HCT116 (cell line): Measurements from ENCODE around the gene TBX4. TPM values are rescaled to one million over a fixed set of nuclear protein-coding genes. Genes with fewer than 3 reads are reported as not detected.

Experiments used
- ATAC-seq: fragments of 200-7000 bp; cut with Tn5 transposase; 2 replicates; pipeline ENCODE4 v1.9.1; 2020; ENCODE audit warnings: mild to moderate bottlenecking, moderate library complexity
- BruUV-seq: library from RNA; stranded (reverse); fragments of 400-500 nt; replicated peaks from 2 replicates; lab custom pipeline; 2021; lab: Mats Ljungman, UMichigan
- CTCF ChIA-PET: fragments of 300-600 bp; sonication (Branson Sonifier 250); formaldehyde crosslinking; loops from one replicate; lab custom pipeline; 2021; ENCODE audit warnings: antibody characterized with exemption; lab: Charles Lee
- POLR2A ChIA-PET: fragments of 300-600, 350-600 bp; sonication (Branson Sonifier 250); formaldehyde crosslinking; loops from one replicate; lab custom pipeline; 2021; ENCODE audit warnings: antibody characterized with exemption; lab: Charles Lee
- RAD21 ChIA-PET, 2 experiments: fragments of 300-600 bp; sonication (Branson Sonifier 250); formaldehyde crosslinking; loops; one replicate each; lab custom pipeline; 2023; ENCODE audit warnings: low total read pairs in 2 of 2; ENCODE audit not compliant: uncharacterized antibody in 2 of 2, unreplicated experiment in 2 of 2, low non-redundant PET in 1 of 2; lab: Charles Lee
- DNase-seq: peaks from one replicate; pipeline ENCODE4 v3.0.0-alpha.2; 2010; ENCODE audit warnings: low read depth, low spot score
- H2AFZ ChIP-seq: fragments of 200-600 bp; shearing (Covaris generic), sonication (generic); 2 replicates; pipeline ENCODE4 v1.6.1; 2017; ENCODE audit warnings: low read depth, mixed run types, mixed read lengths, antibody characterized with exemption, low read length; ENCODE audit not compliant: poor library complexity, severe bottlenecking
- H3K27ac ChIP-seq: 2 replicates; pipeline ENCODE4 v1.5.1; 2012; ENCODE audit warnings: low read depth, low read length
- H3K27me3 ChIP-seq: fragments of 200-600 bp; sonication (generic); 2 replicates; pipeline ENCODE4 v1.6.1; 2016; ENCODE audit warnings: mixed run types, low read length, mixed read lengths; ENCODE audit not compliant: insufficient read depth
- H3K36me3 ChIP-seq, 2 experiments: fragments of 200-500 bp in 1 of 2; fragments of 200-600 bp in 1 of 2; sonication (Bioruptor generic) in 1 of 2; sonication (generic) in 1 of 2; 2 replicates each; pipeline versions ENCODE4 v1.5.1 to v1.6.1; 2014 to 2016; ENCODE audit warnings: low read length in 2 of 2, inconsistent platforms in 1 of 2, mixed read lengths in 1 of 2, mixed run types in 1 of 2; ENCODE audit not compliant: insufficient read depth in 2 of 2, control insufficient read depth in 1 of 2
- H3K4me1 ChIP-seq, 2 experiments: fragments of 200-600 bp in 1 of 2; sonication (generic) in 1 of 2; 2 replicates each; pipeline versions ENCODE4 v1.5.1 to v1.6.1; 2012 to 2017; ENCODE audit warnings: low read length in 2 of 2, inconsistent platforms in 1 of 2, mild to moderate bottlenecking in 1 of 2, mixed read lengths in 1 of 2, mixed run types in 1 of 2, moderate library complexity in 1 of 2; ENCODE audit not compliant: insufficient read depth in 2 of 2, control insufficient read depth in 1 of 2
- H3K4me2 ChIP-seq: fragments of 200-600 bp; sonication (generic); 2 replicates; pipeline ENCODE4 v1.6.1; 2017; ENCODE audit warnings: mixed run types, low read length, mixed read lengths
- H3K4me3 ChIP-seq, 2 experiments: fragments of 200-600 bp in 1 of 2; sonication (generic) in 1 of 2; replicated peaks in 1 of 2; 2 replicates each; pipeline ENCODE4 v1.5.1; 2011 to 2016; ENCODE audit warnings: low read length in 2 of 2, control low read depth in 1 of 2, low read depth in 1 of 2, mild to moderate bottlenecking in 1 of 2, mixed read lengths in 1 of 2, mixed run types in 1 of 2
- H3K79me2 ChIP-seq: fragments of 200-600 bp; sonication (generic); 2 replicates; pipeline ENCODE4 v1.6.1; 2017; ENCODE audit warnings: mild to moderate bottlenecking, mixed run types, low read length, moderate library complexity, mixed read lengths; ENCODE audit not compliant: insufficient read depth
- H3K9ac ChIP-seq: fragments of 200-600 bp; sonication (generic); 2 replicates; pipeline ENCODE4 v1.6.1; 2016; ENCODE audit warnings: low read length, mixed read lengths
- H3K9me2 ChIP-seq: fragments of 200-600 bp; sonication (generic), shearing (Covaris generic); 2 replicates; pipeline ENCODE4 v1.6.1; 2017; ENCODE audit warnings: mixed run types, mild to moderate bottlenecking, moderate library complexity; ENCODE audit not compliant: insufficient read depth
- H3K9me3 ChIP-seq, 2 experiments: fragments of 200-500 bp in 1 of 2; fragments of 200-600 bp in 1 of 2; sonication (Bioruptor generic) in 1 of 2; sonication (generic) in 1 of 2; 2 replicates each; pipeline ENCODE4 v1.6.1; 2014 to 2017; ENCODE audit warnings: low read length in 2 of 2, mixed read lengths in 2 of 2, inconsistent platforms in 1 of 2, low read depth in 1 of 2, mild to moderate bottlenecking in 1 of 2, mixed run types in 1 of 2, moderate library complexity in 1 of 2; ENCODE audit not compliant: control insufficient read depth in 1 of 2, insufficient read depth in 1 of 2
- H4K20me1 ChIP-seq: fragments of 200-600 bp; sonication (generic), shearing (Covaris generic); 2 replicates; pipeline ENCODE4 v1.6.1; 2017; ENCODE audit warnings: mixed run types, mild to moderate bottlenecking, moderate library complexity; ENCODE audit not compliant: insufficient read depth
- ATF3 ChIP-seq: IDR thresholded peaks from 2 replicates; pipeline ENCODE4 v1.6.1; 2012
- CBX3 ChIP-seq: IDR thresholded peaks from 2 replicates; pipeline ENCODE4 v1.6.1; 2012; ENCODE audit warnings: low read depth
- CEBPB ChIP-seq: IDR thresholded peaks from 2 replicates; pipeline ENCODE4 v1.6.1; 2012; ENCODE audit warnings: low read depth
- CTCF ChIP-seq, 3 experiments: fragments of 200-600 bp in 1 of 3; sonication (generic) in 1 of 3; IDR thresholded peaks in 2 of 3; conservative IDR thresholded peaks in 1 of 3; 2 replicates each; pipeline ENCODE4 v1.5.1; 2012 to 2017; ENCODE audit warnings: low read depth in 2 of 3, low read length in 2 of 3, antibody characterized with exemption in 1 of 3, borderline replicate concordance in 1 of 3, control low read depth in 1 of 3, mild to moderate bottlenecking in 1 of 3, mixed read lengths in 1 of 3, mixed run types in 1 of 3, moderate library complexity in 1 of 3; ENCODE audit not compliant: insufficient read depth in 1 of 3
- EGR1 ChIP-seq: IDR thresholded peaks from 2 replicates; pipeline ENCODE4 v1.6.1; 2012; ENCODE audit warnings: low read depth
- EZH2phosphoT487 ChIP-seq: fragments of 200-600 bp; IDR thresholded peaks from 2 replicates; pipeline ENCODE4 v1.6.1; 2018; ENCODE audit warnings: antibody characterized with exemption, borderline replicate concordance
- FOSL1 ChIP-seq: IDR thresholded peaks from 2 replicates; pipeline ENCODE4 v1.6.1; 2012; ENCODE audit warnings: low read depth
- JUND ChIP-seq: IDR thresholded peaks from 2 replicates; pipeline ENCODE4 v1.6.1; 2012
- MAX ChIP-seq: IDR thresholded peaks from 2 replicates; pipeline ENCODE4 v1.6.1; 2012
- POLR2A ChIP-seq: IDR thresholded peaks from 2 replicates; pipeline ENCODE4 v1.7.0; 2011; ENCODE audit warnings: borderline replicate concordance; ENCODE audit not compliant: insufficient read depth, insufficient read length; ENCODE audit errors: extremely low read depth
- POLR2AphosphoS5 ChIP-seq: IDR thresholded peaks from 2 replicates; pipeline ENCODE4 v1.6.1; 2011; ENCODE audit warnings: mild to moderate bottlenecking, low read depth, low read length, moderate library complexity
- RAD21 ChIP-seq: IDR thresholded peaks from 2 replicates; pipeline ENCODE4 v1.6.1; 2012; ENCODE audit warnings: low read depth, mild to moderate bottlenecking
- SIN3A ChIP-seq: IDR thresholded peaks from 2 replicates; pipeline ENCODE4 v1.6.1; 2012; ENCODE audit warnings: low read depth
- SP1 ChIP-seq: IDR thresholded peaks from 2 replicates; pipeline ENCODE4 v1.6.1; 2012; ENCODE audit warnings: low read depth
- TCF7L2 ChIP-seq: IDR thresholded peaks from 2 replicates; pipeline ENCODE4 v1.7.0; 2011; ENCODE audit warnings: borderline replicate concordance, inconsistent platforms; ENCODE audit not compliant: insufficient read depth, insufficient read length; ENCODE audit errors: extremely low read depth
- YY1 ChIP-seq: IDR thresholded peaks from 2 replicates; pipeline ENCODE4 v1.6.1; 2011; ENCODE audit warnings: low read length, low read depth, moderate library complexity, mild to moderate bottlenecking; ENCODE audit not compliant: insufficient replicate concordance; ENCODE audit errors: extremely low read depth
- ZFX ChIP-seq: fragments of 450-650 bp; IDR thresholded peaks from 2 replicates; pipeline ENCODE4 v1.6.1; 2017
- intact Hi-C: fragments of 100-400 bp; cut with micrococcal nuclease; formaldehyde crosslinking; loops from 2 replicates; pipeline ENCODE4 v1.10.0; 2022
- total RNA-seq: library from RNA; stranded (reverse); gene quantifications from one replicate; pipeline ENCODE4 v1.2.1, GENCODE V29; 2021; ENCODE audit not compliant: unreplicated experiment

TBX4 gene
- total RNA-seq, 1 experiment from 2014 or later, result 0.27 TPM

- POLR2A ChIA-PET, result no interaction called here
- H3K27ac ChIP-seq, result peak overlapping the region; percentile 97
Observed at GRCh38 chr17:61411011-61411260, 41.3 kb upstream of the TBX4 start.

More at GRCh38 chr17:61411011-61411260, 41.3 kb upstream of the TBX4 start:
- RAD21 ChIA-PET, result no interaction called here
- H3K36me3 ChIP-seq, result no peaks in the 10 kb centered on the region
- CTCF ChIA-PET, result interaction anchor here (3.1 kb wide), 1 partner anchor 439 kb away, joined by 32 read pairs; no protein-coding TSS in a partner anchor
- peaks cover 47 to 56% of the 10 kb centered on the region in 2 experiments for H3K4me1 ChIP-seq
- no peaks in the 10 kb centered on the region for H4K20me1 ChIP-seq
- H3K9ac ChIP-seq, result no peak overlapping the region
- H3K27me3 ChIP-seq, result no peaks in the 10 kb centered on the region
- peak overlapping the region; percentile 93 for H3K4me2 ChIP-seq
- TF ChIP-seq YY1, result no peak
- TF ChIP-seq SP1, result no peak
- TF ChIP-seq TCF7L2, result no peak
- no peak for TF ChIP-seq FOSL1
- no peak for TF ChIP-seq SIN3A
- no peak for TF ChIP-seq JUND
- no peak for TF ChIP-seq EGR1
- TF ChIP-seq CTCF (IDR thresholded peaks at IDR 0.05 in 2 of 3, conservative IDR thresholded peaks at IDR 0.05 in 1 of 3; ENCODE audit: borderline replicate concordance in 1 of 3, insufficient read depth in 1 of 3, low read depth in 2 of 3, low read length in 2 of 3), result no peak
- TF ChIP-seq POLR2A, result no peak
- TF ChIP-seq CEBPB, result no peak
- TF ChIP-seq ATF3, result no peak
- no peak for TF ChIP-seq CBX3
- TF ChIP-seq POLR2AphosphoS5, result no peak
- no peak for TF ChIP-seq RAD21
- TF ChIP-seq EZH2phosphoT487, result no peak
- TF ChIP-seq MAX, result no peak
- TF ChIP-seq ZFX, result no peak
- H3K79me2 ChIP-seq, result no peaks in the 10 kb centered on the region
- H3K9me3 ChIP-seq, result no peaks in the 10 kb centered on the region
- ATAC-seq, result no peak
- H3K4me3 ChIP-seq, result no peak overlapping the region
- DNase-seq, result no peak
- intact Hi-C loops, result loop anchor here (5.0 kb wide), 1 partner anchor 656 kb away; the partner anchor contains the start of gene MED13
- no TSS peak for BruUV-seq
- no peak overlapping the region for H2AFZ ChIP-seq
- H3K9me2 ChIP-seq, result no peaks in the 10 kb centered on the region
